GM12878 (cell line): Measurements from ENCODE around the gene KRTAP5-11.
"Not testable (repeated sequence)": the region's sequence is repeated elsewhere in the genome, so short reads cannot be mapped to it uniquely, and the experiment has no call there.

Experiments used
- BACH1 ChIP-seq: fragments of 450-650 bp; IDR thresholded peaks from 2 replicates; pipeline ENCODE4 v1.6.1; 2017; ENCODE audit warnings: mild to moderate bottlenecking, borderline replicate concordance
- CTCF ChIP-seq, 3 experiments: IDR thresholded peaks in 2 of 3; conservative IDR thresholded peaks in 1 of 3; 2 replicates each; pipeline ENCODE4 v1.5.1; 2011; ENCODE audit warnings: low read depth in 3 of 3, low read length in 3 of 3, mild to moderate bottlenecking in 3 of 3, control low read depth in 2 of 3, moderate library complexity in 2 of 3, inconsistent platforms in 1 of 3, mixed read lengths in 1 of 3; ENCODE audit not compliant: control insufficient read depth in 2 of 3, insufficient read depth in 1 of 3; ENCODE audit errors: extremely low read depth in 1 of 3
- EGR1 ChIP-seq, 2 experiments: IDR thresholded peaks; 1 replicate in 1 of 2; 2 replicates in 1 of 2; pipeline ENCODE4 v1.6.1; 2011 to 2012; ENCODE audit warnings: low read depth in 2 of 2, low read length in 2 of 2, borderline replicate concordance in 1 of 2, mild to moderate bottlenecking in 1 of 2, moderate library complexity in 1 of 2
- GATAD2B ChIP-seq: fragments of 450-650 bp; conservative IDR thresholded peaks from 2 replicates; pipeline ENCODE4 v1.6.1; 2017; ENCODE audit warnings: low read depth, mild to moderate bottlenecking, moderate library complexity
- MAX ChIP-seq: IDR thresholded peaks from 2 replicates; pipeline ENCODE4 v1.6.1; 2012; ENCODE audit warnings: low read depth, low read length, improper control_type of control experiment
- TAF1 ChIP-seq: IDR thresholded peaks from 2 replicates; pipeline ENCODE4 v1.6.1; 2011; ENCODE audit warnings: mild to moderate bottlenecking, low read depth, low read length, borderline replicate concordance
- TARDBP ChIP-seq: IDR thresholded peaks from 2 replicates; pipeline ENCODE4 v1.6.1; 2016; ENCODE audit warnings: borderline replicate concordance

GRCh38 chr11:71534711-71535608, 47.7 kb downstream of the KRTAP5-11 start:
- not testable (repeated sequence) for TF ChIP-seq MAX; EGR1 (IDR thresholded peaks at IDR 0.05; ENCODE audit: borderline replicate concordance in 1 of 2, low read depth in 2 of 2, low read length in 2 of 2); TAF1; CTCF (IDR thresholded peaks at IDR 0.05 in 2 of 3, conservative IDR thresholded peaks at IDR 0.05 in 1 of 3; ENCODE audit: control insufficient read depth in 2 of 3, extremely low read depth in 1 of 3, insufficient read depth in 1 of 3, low read depth in 3 of 3, low read length in 3 of 3); BACH1; TARDBP; GATAD2B
